NCI-H1417 treated with DMSO at 0.1 percent for 48 hours (cell line): ENCODE results near the gene SYNPO2.
"Not testable (repeated sequence)": the region's sequence is repeated elsewhere in the genome, so short reads cannot be mapped to it uniquely, and the experiment has no call there.

ENCODE experiments used
- DNase-seq: peaks from one replicate; lab custom pipeline; 2025; lab: John Stamatoyannopoulos, UW

SYNPO2 gene

DNA sequence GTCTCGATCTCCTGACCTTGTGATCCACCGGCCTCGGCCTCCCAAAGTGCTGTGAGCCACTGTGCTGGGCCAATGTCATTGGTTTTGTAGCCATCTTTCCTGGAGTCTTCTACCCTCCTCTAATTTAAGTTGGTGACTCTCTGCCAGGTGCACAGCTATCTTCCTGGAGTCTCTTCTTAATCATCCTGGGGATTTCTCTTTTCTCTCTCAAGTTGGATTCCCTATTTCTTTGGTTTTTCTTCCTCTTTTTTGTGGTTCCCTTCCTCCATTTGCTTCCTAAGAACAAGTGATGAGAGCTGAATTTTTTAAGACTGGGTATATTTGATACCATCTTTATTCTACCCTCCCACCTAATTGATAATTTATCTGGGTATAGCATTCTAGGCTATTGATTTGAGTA is 113.8 kb downstream of the SYNPO2 start:
- no peak for DNase-seq

- DNase-seq, result not testable (repeated sequence)
Observed at GRCh38 chr4:119003001-119003400, 114.3 kb downstream of the SYNPO2 start.

- no peak for DNase-seq
Observed at GRCh38 chr4:119005928-119006460, 117.3 kb downstream of the SYNPO2 start.

DNA sequence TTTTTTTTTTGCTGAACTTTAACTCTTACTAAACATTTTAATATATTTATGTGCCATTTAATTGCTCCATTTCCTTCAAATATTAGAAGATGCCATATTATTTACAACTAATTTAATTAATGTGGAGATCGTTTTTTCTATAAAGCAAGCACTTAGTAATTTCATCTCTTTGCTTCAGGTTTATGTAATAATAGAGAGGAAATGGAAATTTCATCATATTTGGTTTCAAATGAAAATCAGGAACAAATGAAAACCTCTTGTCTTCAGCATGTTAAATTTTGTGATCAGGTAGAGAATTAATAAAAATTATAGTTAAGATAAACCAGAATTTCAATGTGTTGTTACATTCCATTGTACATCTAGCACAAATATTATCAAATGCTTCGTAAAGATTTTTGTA is 120.1 kb downstream of the SYNPO2 start:
- no peak for DNase-seq

GRCh38 chr4:119010221-119010620 is 121.6 kb downstream of the SYNPO2 start:
- not testable (repeated sequence) for DNase-seq

DNA sequence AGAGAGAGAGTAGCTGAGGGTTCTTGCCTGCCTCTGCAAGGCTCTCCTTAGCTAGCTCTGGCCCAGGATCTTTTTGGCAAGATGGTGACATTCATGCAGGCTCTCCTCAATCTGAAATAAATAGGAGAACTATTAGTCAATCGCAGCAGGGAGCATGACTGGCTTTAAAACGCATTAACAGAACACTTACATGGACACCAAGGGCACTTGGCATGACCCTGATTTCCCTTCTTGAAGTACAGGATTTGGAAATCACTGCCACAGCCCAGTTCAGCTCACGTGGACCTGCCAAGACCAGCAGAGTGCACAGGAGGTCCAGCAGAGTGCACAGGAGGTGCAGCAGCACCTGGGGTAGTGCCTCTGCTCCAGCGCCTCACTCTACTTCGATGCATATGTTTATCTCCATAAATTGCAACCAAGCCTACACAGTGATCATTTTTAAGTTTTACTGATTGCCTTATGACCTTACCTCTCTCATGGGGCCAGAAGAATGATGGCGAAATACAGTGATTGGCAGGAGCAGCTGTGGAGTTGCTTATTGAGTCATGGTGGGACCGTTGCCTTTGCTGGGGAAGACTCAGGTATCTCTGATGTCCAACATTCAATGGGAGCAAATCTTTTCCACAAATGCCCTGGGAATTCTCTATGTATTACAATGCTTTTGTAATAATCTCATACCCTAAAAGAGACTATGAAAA is 122.4 kb downstream of the SYNPO2 start:
- DNase-seq, result no peak

DNA sequence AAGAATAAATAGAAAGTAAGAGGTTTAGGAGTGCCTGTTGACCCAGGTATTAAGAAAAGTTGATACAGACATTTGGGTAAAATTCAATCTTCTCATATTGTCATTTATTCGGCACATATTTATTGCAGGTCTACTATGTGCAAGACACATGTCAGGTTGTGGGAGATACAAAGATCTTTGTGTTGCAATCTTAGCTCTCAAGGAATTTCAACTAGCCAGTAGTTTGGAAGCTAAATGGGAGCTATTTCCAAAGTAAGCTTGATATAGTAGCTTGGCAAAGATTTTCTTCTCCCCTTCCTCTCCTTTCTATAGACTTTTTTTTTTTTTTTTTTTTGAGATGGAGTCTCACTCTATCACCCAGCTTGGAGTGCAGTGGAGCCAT is 122.9 kb downstream of the SYNPO2 start:
- no peak for DNase-seq

- no peak for DNase-seq
Observed at GRCh38 chr4:119014658-119015057, 126.0 kb downstream of the SYNPO2 start.

DNA sequence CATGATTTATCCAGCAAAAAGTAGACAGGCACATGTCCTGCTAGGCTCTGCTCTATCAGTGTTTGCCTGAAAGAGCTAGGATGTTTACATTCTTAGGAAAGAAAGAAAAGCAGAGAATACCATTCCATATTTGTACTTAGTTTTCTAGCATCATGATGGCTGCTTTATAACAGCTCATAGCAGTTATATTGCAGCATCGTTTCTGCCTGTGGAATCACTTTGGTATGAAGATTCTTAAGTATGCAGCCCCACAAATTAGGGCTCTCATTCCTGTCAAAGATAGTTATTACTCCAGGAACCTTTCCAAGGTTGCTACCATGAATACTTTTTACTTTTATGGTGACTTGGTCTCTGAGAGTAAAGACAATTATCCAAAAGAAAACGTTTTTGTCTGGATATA is 128.0 kb downstream of the SYNPO2 start:
- DNase-seq, result no peak

- no peak for DNase-seq
Observed at GRCh38 chr4:119017636-119018035, 129.0 kb downstream of the SYNPO2 start.

- no peak for DNase-seq
Observed at GRCh38 chr4:119020158-119020557, 131.5 kb downstream of the SYNPO2 start.

DNA sequence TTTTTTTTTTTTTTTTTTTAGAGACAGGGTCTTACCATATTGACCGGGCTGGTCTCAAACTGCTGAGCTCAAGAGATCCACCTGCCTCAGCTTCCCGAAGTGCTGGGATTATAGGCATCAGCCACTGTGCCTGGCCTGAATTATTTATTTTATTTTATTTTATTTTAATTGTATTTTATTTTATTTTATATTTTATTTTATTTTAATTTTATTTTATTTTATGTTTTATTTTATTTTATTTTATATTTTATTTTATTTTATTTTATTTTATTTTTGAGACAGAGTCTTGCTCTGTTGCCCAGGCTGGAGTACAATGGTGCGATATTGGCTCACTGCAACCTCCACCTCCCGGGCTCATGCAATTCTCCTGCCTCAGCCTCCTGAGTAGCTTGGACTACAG is 133.9 kb downstream of the SYNPO2 start:
- DNase-seq, result not testable (repeated sequence)

DNA sequence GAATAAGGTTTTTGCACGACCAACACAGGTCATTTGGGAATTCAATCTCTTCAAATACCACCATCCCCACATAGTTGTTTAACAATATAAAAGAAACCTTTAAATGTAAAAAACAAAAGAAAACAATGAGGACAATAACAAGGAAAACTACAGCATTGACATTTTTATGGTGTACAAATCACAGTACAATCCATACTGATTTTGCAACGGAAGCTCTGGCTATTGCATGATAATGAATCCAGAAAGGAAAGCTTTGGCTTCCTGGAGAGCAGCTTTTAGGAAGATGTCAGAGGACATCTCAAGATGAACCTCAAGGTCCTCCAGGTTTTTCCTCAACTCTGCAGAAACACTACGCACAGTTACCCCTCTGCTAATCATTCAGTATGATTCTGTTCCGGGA is 135.4 kb downstream of the SYNPO2 start:
- no peak for DNase-seq

- DNase-seq, result no peak
Observed at GRCh38 chr4:119025420-119025819, 136.8 kb downstream of the SYNPO2 start.

DNA sequence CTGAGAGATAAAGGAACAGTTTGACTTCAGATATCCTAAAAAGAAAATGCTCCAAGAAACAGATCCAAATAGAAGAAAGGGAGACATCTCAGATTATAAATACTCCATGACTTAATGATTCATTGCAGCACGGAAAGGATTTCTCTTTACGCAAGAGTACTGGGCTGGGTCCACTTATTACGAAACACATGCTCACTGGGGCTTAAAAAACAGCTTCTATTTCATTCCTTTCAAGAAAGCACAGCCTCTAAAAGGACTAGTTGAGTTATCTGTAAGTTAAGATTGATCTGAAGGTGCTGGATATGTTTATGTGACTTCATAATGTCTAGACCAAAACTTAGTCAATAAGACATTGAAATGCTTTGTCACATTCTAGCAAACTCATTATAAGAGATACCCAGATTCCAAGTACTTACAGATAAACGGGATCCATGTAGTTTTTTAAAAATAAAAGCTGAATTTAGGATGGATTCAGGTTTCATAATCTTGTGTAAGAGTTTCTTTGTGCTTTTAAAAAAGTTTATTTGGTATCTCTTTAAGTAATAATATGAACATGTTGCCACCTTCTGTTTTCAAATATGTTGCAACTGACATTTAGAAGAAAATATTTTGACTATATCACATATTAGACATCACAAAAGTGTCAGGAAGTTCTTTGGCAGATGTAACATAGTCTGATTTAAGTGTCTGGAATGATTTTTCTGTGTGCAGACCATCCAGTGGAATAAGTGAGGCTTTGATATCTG is 137.4 kb downstream of the SYNPO2 start:
- DNase-seq, result no peak

GRCh38 chr4:119026662-119027444 is 138.2 kb downstream of the SYNPO2 start:
- DNase-seq, result no peak

DNA sequence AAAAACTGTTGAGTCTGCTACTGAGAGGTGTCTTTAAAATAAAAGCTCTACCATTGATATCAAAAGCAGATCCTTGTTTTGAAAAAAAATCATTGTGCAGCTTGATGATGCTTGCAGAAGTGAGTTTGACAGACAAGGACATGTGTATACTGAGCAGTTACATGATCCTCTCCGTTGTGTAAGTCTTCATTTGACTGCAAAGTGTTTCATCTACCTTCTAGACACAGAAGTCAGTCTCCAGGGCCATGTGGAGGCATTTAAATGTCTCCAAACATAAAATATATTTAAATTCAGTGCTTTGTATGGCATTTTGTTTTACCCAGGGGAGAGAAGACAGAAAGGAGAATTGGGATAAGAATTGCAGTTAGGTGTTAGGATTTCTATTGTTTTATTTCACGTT is 139.2 kb downstream of the SYNPO2 start:
- no peak for DNase-seq

GRCh38 chr4:119028296-119028695 is 139.6 kb downstream of the SYNPO2 start:
- DNase-seq, result no peak

- DNase-seq, result no peak
Observed at GRCh38 chr4:119029847-119030535, 141.3 kb downstream of the SYNPO2 start.

- DNase-seq, result no peak
Observed at GRCh38 chr4:119030536-119030890, 141.9 kb downstream of the SYNPO2 start.

- DNase-seq, result no peak
Observed at GRCh38 chr4:119031218-119031617, 142.6 kb downstream of the SYNPO2 start.
